Heart left ventricle (tissue), 13 donors: ENCODE results near the gene ACCSL.

ENCODE experiments used
- CTCF ChIP-seq, 12 donors: fragments of 200-600 bp; sonication (generic) in 4 of 12; IDR thresholded peaks; one replicate each; pipeline versions ENCODE4 v1.5.0 to v1.8.0; 2018 to 2022; ENCODE audit warnings: antibody characterized with exemption in 12 of 12, mild to moderate bottlenecking in 5 of 12
- POLR2A ChIP-seq, 2 donors: fragments of 450-650 bp; IDR thresholded peaks; one replicate each; pipeline ENCODE4 v1.6.1; 2017; ENCODE audit warnings: antibody characterized with exemption in 2 of 2, mild to moderate bottlenecking in 2 of 2, moderate library complexity in 2 of 2
- donor health status: ischemic (EF 13 %, LVEDD 7.1; RV severe dilation, severe dysfunction).
- donor health status: DM: no; HTN: yes; CAD: no.
- donor health status: DM: no; HTN: no; CAD: no.
- donor health status: ischemic (EF 25% LVEDD 6.9; RV normal size, moderate dysfunction).
- donor health status: ischemic (EF 25% LVEDD 5.7; RV mildly dilated, moderate dysfunction).
- donor health status: ischemic (EF 35%, LVEDD 5.7; RV mildly dilated, moderate dysfunction).
- donor health status: nonischemic (EF 11% LVEDD 7.7; RV severe dilation, severe dysfunction).
- donor health status: DM: yes; HTN: yes; CAD: no.
- donor health status: PGD.
- donor health status: ischemic (EF 29% LVEDD 5.4; RV normal size, mild dysfunction).
- donor health status: nonischemic (EF 23%, LVEDD 6.1; RV moderate dilation, normal function).

- TF ChIP-seq CTCF (IDR thresholded peaks at IDR 0.05) (peak; percentile 69 to 89 (median 81)), POLR2A (IDR thresholded peaks at IDR 0.05) (no peak)
Observed at GRCh38 chr11:44094260-44094868, 46.6 kb downstream of the ACCSL start.
